Panc1 (cell line): Measurements from ENCODE around the gene SKP1. TPM values are rescaled to one million over a fixed set of nuclear protein-coding genes. Genes with fewer than 3 reads are reported as not detected.

ENCODE experiments used
- ATAC-seq: fragments of 200-7000 bp; cut with Tn5 transposase; 2 replicates; pipeline ENCODE4 v1.9.1; 2020; ENCODE audit warnings: mild to moderate bottlenecking, moderate library complexity
- BruUV-seq: library from RNA; stranded (reverse); fragments of 400-500 nt; replicated peaks from 2 replicates; lab custom pipeline; 2021; lab: Mats Ljungman, UMichigan
- CTCF ChIA-PET: fragments of 300-600 bp; sonication (Branson Sonifier 250); formaldehyde crosslinking; loops from one replicate; lab custom pipeline; 2022; ENCODE audit warnings: antibody characterized with exemption; lab: Charles Lee
- POLR2A ChIA-PET: fragments of 300-600 bp; sonication (Branson Sonifier 250); formaldehyde crosslinking; loops from one replicate; lab custom pipeline; 2022; ENCODE audit warnings: antibody characterized with exemption; lab: Charles Lee
- DNase-seq: peaks from one replicate; pipeline ENCODE4 v3.0.0-alpha.2; 2010; ENCODE audit warnings: low read depth, low spot score
- H3K27ac ChIP-seq: 2 replicates; pipeline ENCODE4 v1.5.1; 2011; ENCODE audit warnings: mild to moderate bottlenecking, low read length, inconsistent platforms
- H3K27me3 ChIP-seq: fragments of 200-500 bp; sonication (Bioruptor generic); 2 replicates; pipeline ENCODE4 v1.6.0; 2014; ENCODE audit warnings: low read length, inconsistent platforms; ENCODE audit not compliant: control insufficient read depth, insufficient read depth
- H3K36me3 ChIP-seq: fragments of 200-500 bp; sonication (Bioruptor generic); 2 replicates; pipeline ENCODE4 v1.5.1; 2014; ENCODE audit warnings: inconsistent platforms, mild to moderate bottlenecking, low read length, moderate library complexity; ENCODE audit not compliant: control insufficient read depth, insufficient read depth
- H3K4me1 ChIP-seq: 2 replicates; pipeline ENCODE4 v1.5.1; 2011; ENCODE audit warnings: inconsistent platforms, mild to moderate bottlenecking, low read length, moderate library complexity; ENCODE audit not compliant: control insufficient read depth, insufficient read depth
- H3K4me3 ChIP-seq, 2 experiments: 2 replicates each; pipeline ENCODE4 v1.5.1; 2011 to 2012; ENCODE audit warnings: low read depth in 2 of 2, low read length in 2 of 2, mild to moderate bottlenecking in 2 of 2, inconsistent platforms in 1 of 2, moderate library complexity in 1 of 2
- H3K9me3 ChIP-seq: fragments of 200-500 bp; sonication (Bioruptor generic); 2 replicates; pipeline ENCODE4 v1.5.1; 2014; ENCODE audit warnings: low read depth, mild to moderate bottlenecking, inconsistent platforms, low read length, moderate library complexity; ENCODE audit not compliant: control insufficient read depth, insufficient read depth
- POLR2AphosphoS5 ChIP-seq: IDR thresholded peaks from 2 replicates; pipeline ENCODE4 v1.6.1; 2012; ENCODE audit warnings: mild to moderate bottlenecking, low read depth, low read length, moderate library complexity
- SIN3A ChIP-seq: IDR thresholded peaks from 2 replicates; pipeline ENCODE4 v1.6.1; 2012; ENCODE audit warnings: low read depth, mild to moderate bottlenecking, low read length, moderate library complexity, borderline replicate concordance; ENCODE audit not compliant: insufficient read depth
- TCF7L2 ChIP-seq: IDR thresholded peaks from 2 replicates; pipeline ENCODE4 v1.6.1; 2011; ENCODE audit warnings: mild to moderate bottlenecking, low read depth, low read length, inconsistent platforms
- in situ Hi-C: cut with HindIII; loops from 2 replicates; pipeline ENCODE4 v1.10.0; 2016; ENCODE audit warnings: low sequenced_read_pairs, low pct_unique_long_range_greater_than_20kb
- intact Hi-C: fragments of 100-400 bp; cut with micrococcal nuclease; formaldehyde crosslinking; loops from one replicate; pipeline ENCODE4 v1.10.0; 2022; ENCODE audit not compliant: unreplicated experiment
- total RNA-seq: library from RNA; stranded (reverse); gene quantifications from one replicate; pipeline ENCODE4 v1.2.1, GENCODE V29; 2021; ENCODE audit not compliant: unreplicated experiment
- TF ChIP-seq, protein P1 (sequence below): fragments of 450-650 bp; IDR thresholded peaks from 2 replicates; pipeline ENCODE4 v1.5.1; 2017; ENCODE audit warnings: mild to moderate bottlenecking
- TF ChIP-seq, protein P2 (sequence below), 2 experiments: IDR thresholded peaks; 2 replicates each; pipeline ENCODE4 v1.6.1; 2011 to 2012; ENCODE audit warnings: low read depth in 2 of 2, control low read depth in 1 of 2, low read length in 1 of 2, mild to moderate bottlenecking in 1 of 2, moderate library complexity in 1 of 2; ENCODE audit not compliant: insufficient read depth in 1 of 2

SKP1 gene
- total RNA-seq, 1 experiment from 2014 or later, result 301 TPM

DNA sequence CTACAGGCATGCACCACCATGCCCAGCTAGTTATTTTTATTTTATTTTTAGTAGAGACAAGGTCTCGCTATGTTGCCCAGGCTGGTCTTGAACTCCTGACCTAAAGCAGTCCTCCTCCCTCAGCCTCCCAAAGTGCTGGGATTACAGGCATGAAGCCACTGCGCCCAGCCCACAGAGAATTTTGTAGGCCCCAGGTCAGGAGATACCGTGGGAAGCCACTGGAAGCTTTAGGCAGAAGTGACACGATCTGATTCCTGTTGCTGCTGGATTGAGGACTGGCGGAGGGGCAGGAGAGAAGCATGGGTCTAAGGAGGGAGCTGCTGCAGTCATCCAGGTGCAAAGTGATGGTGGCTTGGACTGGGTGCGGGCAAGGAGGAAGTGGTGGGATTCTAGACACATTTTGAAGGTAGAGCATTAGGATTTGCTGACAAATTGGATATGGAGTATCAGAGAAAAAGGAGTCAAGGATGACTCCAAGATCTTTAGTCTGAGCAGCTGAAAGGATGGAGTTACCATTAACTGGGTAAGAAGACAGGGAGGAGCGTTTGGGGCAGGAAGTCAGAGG is 41.6 kb downstream of the SKP1 start:
- CTCF ChIA-PET, result no interaction called here
- no peak for DNase-seq

DNA sequence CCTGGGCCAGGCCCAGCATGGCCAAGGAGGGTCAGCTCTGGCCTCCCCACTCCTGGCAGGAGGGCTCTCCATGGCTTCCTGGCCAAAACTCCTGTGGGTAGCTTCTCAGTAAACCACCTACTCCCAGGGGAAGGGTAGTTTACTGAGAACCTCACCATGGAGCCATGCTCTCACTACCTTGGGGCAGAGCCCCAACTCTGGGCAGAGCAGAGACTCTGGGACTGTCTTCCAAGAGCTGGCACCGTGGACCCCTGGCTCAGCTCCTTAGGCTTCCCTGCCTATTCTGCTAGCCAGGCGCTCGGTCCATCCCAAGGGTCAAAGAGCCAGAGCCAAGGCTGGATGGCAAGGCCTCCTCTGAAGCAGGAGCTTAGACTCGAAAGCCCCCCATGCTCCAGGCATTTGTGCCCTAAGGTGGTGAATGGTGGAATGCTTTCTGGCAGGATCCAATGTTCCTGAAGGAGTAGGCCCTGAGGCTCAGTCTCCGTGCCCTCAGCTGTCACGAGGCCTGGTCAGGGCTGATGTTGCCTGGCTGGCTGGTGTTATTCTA is 42.7 kb downstream of the SKP1 start:
- no peak for ATAC-seq
- in situ Hi-C loops (no loop called here), intact Hi-C loops (no loop called here)
- H3K36me3 ChIP-seq, result no peaks in the 10 kb centered on the region
- DNase-seq, result no peak
- H3K9me3 ChIP-seq, result no peaks in the 10 kb centered on the region
- TF ChIP-seq, protein P1, sequence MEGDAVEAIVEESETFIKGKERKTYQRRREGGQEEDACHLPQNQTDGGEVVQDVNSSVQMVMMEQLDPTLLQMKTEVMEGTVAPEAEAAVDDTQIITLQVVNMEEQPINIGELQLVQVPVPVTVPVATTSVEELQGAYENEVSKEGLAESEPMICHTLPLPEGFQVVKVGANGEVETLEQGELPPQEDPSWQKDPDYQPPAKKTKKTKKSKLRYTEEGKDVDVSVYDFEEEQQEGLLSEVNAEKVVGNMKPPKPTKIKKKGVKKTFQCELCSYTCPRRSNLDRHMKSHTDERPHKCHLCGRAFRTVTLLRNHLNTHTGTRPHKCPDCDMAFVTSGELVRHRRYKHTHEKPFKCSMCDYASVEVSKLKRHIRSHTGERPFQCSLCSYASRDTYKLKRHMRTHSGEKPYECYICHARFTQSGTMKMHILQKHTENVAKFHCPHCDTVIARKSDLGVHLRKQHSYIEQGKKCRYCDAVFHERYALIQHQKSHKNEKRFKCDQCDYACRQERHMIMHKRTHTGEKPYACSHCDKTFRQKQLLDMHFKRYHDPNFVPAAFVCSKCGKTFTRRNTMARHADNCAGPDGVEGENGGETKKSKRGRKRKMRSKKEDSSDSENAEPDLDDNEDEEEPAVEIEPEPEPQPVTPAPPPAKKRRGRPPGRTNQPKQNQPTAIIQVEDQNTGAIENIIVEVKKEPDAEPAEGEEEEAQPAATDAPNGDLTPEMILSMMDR, result no peak
- TF ChIP-seq SIN3A (no peak), POLR2AphosphoS5 (no peak), TCF7L2 (no peak)
- TF ChIP-seq, protein P2, sequence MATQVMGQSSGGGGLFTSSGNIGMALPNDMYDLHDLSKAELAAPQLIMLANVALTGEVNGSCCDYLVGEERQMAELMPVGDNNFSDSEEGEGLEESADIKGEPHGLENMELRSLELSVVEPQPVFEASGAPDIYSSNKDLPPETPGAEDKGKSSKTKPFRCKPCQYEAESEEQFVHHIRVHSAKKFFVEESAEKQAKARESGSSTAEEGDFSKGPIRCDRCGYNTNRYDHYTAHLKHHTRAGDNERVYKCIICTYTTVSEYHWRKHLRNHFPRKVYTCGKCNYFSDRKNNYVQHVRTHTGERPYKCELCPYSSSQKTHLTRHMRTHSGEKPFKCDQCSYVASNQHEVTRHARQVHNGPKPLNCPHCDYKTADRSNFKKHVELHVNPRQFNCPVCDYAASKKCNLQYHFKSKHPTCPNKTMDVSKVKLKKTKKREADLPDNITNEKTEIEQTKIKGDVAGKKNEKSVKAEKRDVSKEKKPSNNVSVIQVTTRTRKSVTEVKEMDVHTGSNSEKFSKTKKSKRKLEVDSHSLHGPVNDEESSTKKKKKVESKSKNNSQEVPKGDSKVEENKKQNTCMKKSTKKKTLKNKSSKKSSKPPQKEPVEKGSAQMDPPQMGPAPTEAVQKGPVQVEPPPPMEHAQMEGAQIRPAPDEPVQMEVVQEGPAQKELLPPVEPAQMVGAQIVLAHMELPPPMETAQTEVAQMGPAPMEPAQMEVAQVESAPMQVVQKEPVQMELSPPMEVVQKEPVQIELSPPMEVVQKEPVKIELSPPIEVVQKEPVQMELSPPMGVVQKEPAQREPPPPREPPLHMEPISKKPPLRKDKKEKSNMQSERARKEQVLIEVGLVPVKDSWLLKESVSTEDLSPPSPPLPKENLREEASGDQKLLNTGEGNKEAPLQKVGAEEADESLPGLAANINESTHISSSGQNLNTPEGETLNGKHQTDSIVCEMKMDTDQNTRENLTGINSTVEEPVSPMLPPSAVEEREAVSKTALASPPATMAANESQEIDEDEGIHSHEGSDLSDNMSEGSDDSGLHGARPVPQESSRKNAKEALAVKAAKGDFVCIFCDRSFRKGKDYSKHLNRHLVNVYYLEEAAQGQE (IDR thresholded peaks at IDR 0.05; ENCODE audit: insufficient read depth in 1 of 2, low read depth in 2 of 2, low read length in 1 of 2), result no peak
- ChIA-PET CTCF (no interaction called here), POLR2A (interaction anchor here (0.5 kb wide), 1 partner anchor 210 kb away, joined by 10 read pairs; no protein-coding TSS in a partner anchor)
- peaks cover 21% of the 10 kb centered on the region for H3K4me1 ChIP-seq
- H3K27ac ChIP-seq, result no peak overlapping the region
- no peaks in the 10 kb centered on the region for H3K27me3 ChIP-seq
- no TSS peak for BruUV-seq
- H3K4me3 ChIP-seq, result no peak overlapping the region

More for the DNA sequence above, 41.6 kb downstream of the SKP1 start:
- BruUV-seq, result no TSS peak
- Histone ChIP-seq H3K9me3 (no peaks in the 10 kb centered on the region), H3K27me3 (no peaks in the 10 kb centered on the region), H3K4me1 (peaks cover 29% of the 10 kb centered on the region), H3K27ac (no peak overlapping the region), H3K4me3 (no peak overlapping the region), H3K36me3 (no peaks in the 10 kb centered on the region)
- POLR2A ChIA-PET, result no interaction called here
- no peak for ATAC-seq
- intact Hi-C loops, result no loop called here
- in situ Hi-C loops, result no loop called here
- TF ChIP-seq, protein P2 (IDR thresholded peaks at IDR 0.05; ENCODE audit: insufficient read depth in 1 of 2, low read depth in 2 of 2, low read length in 1 of 2), result no peak
- no peak for TF ChIP-seq SIN3A
- TF ChIP-seq, protein P1, result no peak
- no peak for TF ChIP-seq POLR2AphosphoS5
- TF ChIP-seq TCF7L2, result no peak
